Activated CD4-positive, alpha-beta memory T cell treated with anti-CD3 and anti-CD28 coated beads, Interleukin-2, amount 10 ng/mL, durations not matched to agents 7 days and 5 days (primary cell): ENCODE measurements around the gene MRTFA. TPM values are rescaled to one million over a fixed set of nuclear protein-coding genes. Genes with fewer than 3 reads are reported as not detected.

Experiments used
- CTCF ChIA-PET: fragments of 350-600 bp; sonication (Branson Sonifier 250); formaldehyde crosslinking; loops from one replicate; lab custom pipeline; 2021; ENCODE audit warnings: antibody characterized with exemption, inconsistent platforms; lab: Charles Lee
- POLR2A ChIA-PET: fragments of 350-600 bp; sonication (Branson Sonifier 250); formaldehyde crosslinking; loops from one replicate; lab custom pipeline; 2021; ENCODE audit warnings: antibody characterized with exemption; lab: Charles Lee
- DNase-seq: peaks from one replicate; pipeline ENCODE4 v3.0.0-alpha.2; 2020
- H3K27ac Mint-ChIP-seq: one replicate; pipeline ENCODE4 v1.8.0; 2021; ENCODE audit warnings: mild to moderate bottlenecking, mixed read lengths
- H3K27me3 Mint-ChIP-seq: one replicate; pipeline ENCODE4 v1.8.0; 2021; ENCODE audit warnings: mixed read lengths
- H3K36me3 Mint-ChIP-seq: one replicate; pipeline ENCODE4 v1.8.0; 2021; ENCODE audit warnings: low read depth, mixed read lengths
- H3K4me1 Mint-ChIP-seq: one replicate; pipeline ENCODE4 v1.8.0; 2021; ENCODE audit warnings: mixed read lengths
- H3K4me3 Mint-ChIP-seq: one replicate; pipeline ENCODE4 v1.8.0; 2021; ENCODE audit warnings: mild to moderate bottlenecking, mixed read lengths
- H3K9me3 Mint-ChIP-seq: one replicate; pipeline ENCODE4 v1.8.0; 2021; ENCODE audit warnings: mixed read lengths
- total RNA-seq, 2 experiments: library from RNA; stranded (reverse); gene quantifications; one replicate each; pipeline ENCODE4 v1.2.3, GENCODE V29; 2021

The MRTFA gene
- total RNA-seq, 2 experiments from 2014 or later: 58.5 to 61.5 TPM

- Mint-ChIP-seq H3K36me3 (peaks cover 55% of the 10 kb centered on the region), H3K4me1 (peaks cover 13% of the 10 kb centered on the region), H3K27me3 (no peaks in the 10 kb centered on the region), H3K27ac (no peak overlapping the region), H3K9me3 (no peaks in the 10 kb centered on the region), H3K4me3 (no peak overlapping the region)
- ChIA-PET POLR2A (interaction anchor here (0.6 kb wide), 1 partner anchor 407 kb away, joined by 5 read pairs; no protein-coding TSS in a partner anchor), CTCF (interaction anchor here (0.7 to 10.5 kb wide), 2 partner anchors 72 to 213 kb away, joined by 4 to 93 read pairs; no protein-coding TSS in a partner anchor)
- no peak for DNase-seq
Observed at GRCh38 chr22:40432157-40432556, 204.4 kb downstream of the MRTFA start.

- ChIA-PET CTCF (no interaction called here), POLR2A (no interaction called here)
- Mint-ChIP-seq H3K36me3 (peaks cover 60% of the 10 kb centered on the region), H3K27me3 (no peaks in the 10 kb centered on the region), H3K27ac (no peak overlapping the region), H3K9me3 (no peaks in the 10 kb centered on the region), H3K4me3 (no peak overlapping the region), H3K4me1 (peaks cover 2% of the 10 kb centered on the region)
- no peak for DNase-seq
Observed at GRCh38 chr22:40430991-40431390, 205.5 kb downstream of the MRTFA start.

GRCh38 chr22:40429481-40429880 is 207.0 kb downstream of the MRTFA start:
- H3K27me3 Mint-ChIP-seq: no peaks in the 10 kb centered on the region
- no peak for DNase-seq
- peak overlapping the region; percentile 9 for H3K27ac Mint-ChIP-seq
- ChIA-PET CTCF (no interaction called here), POLR2A (no interaction called here)
- peaks cover 2% of the 10 kb centered on the region for H3K4me1 Mint-ChIP-seq
- H3K9me3 Mint-ChIP-seq: no peaks in the 10 kb centered on the region
- peaks cover 59% of the 10 kb centered on the region for H3K36me3 Mint-ChIP-seq
- H3K4me3 Mint-ChIP-seq: no peak overlapping the region

GRCh38 chr22:40428796-40429195 is 207.7 kb downstream of the MRTFA start:
- Mint-ChIP-seq H3K9me3 (no peaks in the 10 kb centered on the region), H3K27ac (no peak overlapping the region), H3K4me3 (no peak overlapping the region), H3K36me3 (peaks cover 56% of the 10 kb centered on the region), H3K27me3 (no peaks in the 10 kb centered on the region), H3K4me1 (peaks cover 2% of the 10 kb centered on the region)
- CTCF ChIA-PET: interaction anchor here (1.9 kb wide), 1 partner anchor 8 kb away, joined by 9 read pairs; no protein-coding TSS in a partner anchor
- POLR2A ChIA-PET: no interaction called here
- no peak for DNase-seq

- H3K9me3 Mint-ChIP-seq: no peaks in the 10 kb centered on the region
- no peak for DNase-seq
- H3K4me1 Mint-ChIP-seq: peaks cover 6% of the 10 kb centered on the region
- ChIA-PET POLR2A (no interaction called here), CTCF (interaction anchor here (1.9 kb wide), 1 partner anchor 10 kb away, joined by 9 read pairs; no protein-coding TSS in a partner anchor)
- no peak overlapping the region for H3K4me3 Mint-ChIP-seq
- H3K27me3 Mint-ChIP-seq: no peaks in the 10 kb centered on the region
- H3K27ac Mint-ChIP-seq: peak overlapping the region; percentile 52
- H3K36me3 Mint-ChIP-seq: peaks cover 67% of the 10 kb centered on the region
Observed at GRCh38 chr22:40426594-40427333, 209.8 kb downstream of the MRTFA start.

- peaks cover 3% of the 10 kb centered on the region for H3K4me1 Mint-ChIP-seq
- no peak overlapping the region for H3K4me3 Mint-ChIP-seq
- no peaks in the 10 kb centered on the region for H3K9me3 Mint-ChIP-seq
- no peak for DNase-seq
- CTCF ChIA-PET: interaction anchor here (2.1 kb wide), 1 partner anchor 12 kb away, joined by 8 read pairs; no protein-coding TSS in a partner anchor
- H3K36me3 Mint-ChIP-seq: peaks cover 62% of the 10 kb centered on the region
- POLR2A ChIA-PET: interaction anchor here (1.1 kb wide), 1 partner anchor 12 kb away, joined by 3 read pairs; no protein-coding TSS in a partner anchor
- H3K27me3 Mint-ChIP-seq: no peaks in the 10 kb centered on the region
- no peak overlapping the region for H3K27ac Mint-ChIP-seq
Observed at GRCh38 chr22:40425082-40425481, 211.4 kb downstream of the MRTFA start.

GRCh38 chr22:40423882-40424640 is 212.5 kb downstream of the MRTFA start:
- Mint-ChIP-seq H3K27me3 (no peaks in the 10 kb centered on the region), H3K4me3 (no peak overlapping the region), H3K36me3 (peaks cover 60% of the 10 kb centered on the region), H3K4me1 (peaks cover 3% of the 10 kb centered on the region), H3K27ac (no peak overlapping the region), H3K9me3 (no peaks in the 10 kb centered on the region)
- DNase-seq: no peak
- CTCF ChIA-PET: interaction anchor here (2.1 kb wide), 1 partner anchor 13 kb away, joined by 8 read pairs; no protein-coding TSS in a partner anchor
- POLR2A ChIA-PET: interaction anchor here (0.6 to 1.2 kb wide), 2 partner anchors 13 to 283 kb away, joined by 3 read pairs; no protein-coding TSS in a partner anchor

- peaks cover 54% of the 10 kb centered on the region for H3K36me3 Mint-ChIP-seq
- no peak overlapping the region for H3K27ac Mint-ChIP-seq
- H3K4me1 Mint-ChIP-seq: peaks cover 3% of the 10 kb centered on the region
- no peaks in the 10 kb centered on the region for H3K9me3 Mint-ChIP-seq
- ChIA-PET POLR2A (interaction anchor here (1.2 kb wide), 1 partner anchor 13 kb away, joined by 3 read pairs; no protein-coding TSS in a partner anchor), CTCF (no interaction called here)
- H3K27me3 Mint-ChIP-seq: no peaks in the 10 kb centered on the region
- H3K4me3 Mint-ChIP-seq: no peak overlapping the region
- DNase-seq: no peak
Observed at GRCh38 chr22:40423310-40423688, 213.2 kb downstream of the MRTFA start.

GRCh38 chr22:40422558-40423309 is 213.8 kb downstream of the MRTFA start:
- peak overlapping the region; percentile 5 for H3K27ac Mint-ChIP-seq
- ChIA-PET POLR2A (no interaction called here), CTCF (no interaction called here)
- H3K27me3 Mint-ChIP-seq: no peaks in the 10 kb centered on the region
- H3K9me3 Mint-ChIP-seq: no peaks in the 10 kb centered on the region
- H3K4me3 Mint-ChIP-seq: no peak overlapping the region
- peaks cover 3% of the 10 kb centered on the region for H3K4me1 Mint-ChIP-seq
- peaks cover 57% of the 10 kb centered on the region for H3K36me3 Mint-ChIP-seq
- no peak for DNase-seq

- POLR2A ChIA-PET: no interaction called here
Observed at GRCh38 chr22:40421941-40422340, 214.6 kb downstream of the MRTFA start.

GRCh38 chr22:40421082-40421350 is 215.5 kb downstream of the MRTFA start:
- Mint-ChIP-seq H3K27ac (no peak overlapping the region), H3K27me3 (no peaks in the 10 kb centered on the region), H3K4me1 (peaks cover 10% of the 10 kb centered on the region), H3K4me3 (no peak overlapping the region), H3K36me3 (peaks cover 54% of the 10 kb centered on the region), H3K9me3 (no peaks in the 10 kb centered on the region)
- ChIA-PET CTCF (no interaction called here), POLR2A (interaction anchor here (1.0 kb wide), 1 partner anchor 230 kb away, joined by 3 read pairs; no protein-coding TSS in a partner anchor)
- DNase-seq: no peak

More at GRCh38 chr22:40421941-40422340, 214.6 kb downstream of the MRTFA start:
- peaks cover 3% of the 10 kb centered on the region for H3K4me1 Mint-ChIP-seq
- peak overlapping the region; percentile 5 for H3K27ac Mint-ChIP-seq
- no peaks in the 10 kb centered on the region for H3K27me3 Mint-ChIP-seq
- H3K4me3 Mint-ChIP-seq: no peak overlapping the region
- peaks cover 52% of the 10 kb centered on the region for H3K36me3 Mint-ChIP-seq
- no peaks in the 10 kb centered on the region for H3K9me3 Mint-ChIP-seq
- DNase-seq: no peak
- CTCF ChIA-PET: no interaction called here

- Mint-ChIP-seq H3K36me3 (peaks cover 58% of the 10 kb centered on the region), H3K4me3 (no peak overlapping the region), H3K27me3 (no peaks in the 10 kb centered on the region), H3K9me3 (no peaks in the 10 kb centered on the region), H3K4me1 (peaks cover 15% of the 10 kb centered on the region), H3K27ac (no peak overlapping the region)
- POLR2A ChIA-PET: interaction anchor here (1.0 kb wide), 1 partner anchor 231 kb away, joined by 3 read pairs; no protein-coding TSS in a partner anchor
- DNase-seq: no peak
- CTCF ChIA-PET: no interaction called here
Observed at GRCh38 chr22:40420341-40421081, 216.0 kb downstream of the MRTFA start.
